PFSK-1 (cell line): Measurements from ENCODE around the gene CYB5D1.

Source experiments
- POLR2AphosphoS5 ChIP-seq: IDR thresholded peaks from 2 replicates; pipeline ENCODE4 v1.6.1; 2012; ENCODE audit warnings: low read depth, mild to moderate bottlenecking, control low read depth, low read length, moderate library complexity
- REST ChIP-seq, 2 experiments: IDR thresholded peaks; 2 replicates each; pipeline versions ENCODE4 v1.6.1 to v1.8.0; 2011 to 2012; ENCODE audit warnings: low read depth in 2 of 2, low read length in 2 of 2, control low read depth in 1 of 2, inconsistent platforms in 1 of 2, mild to moderate bottlenecking in 1 of 2, moderate library complexity in 1 of 2; ENCODE audit not compliant: insufficient read depth in 1 of 2

GRCh38 chr17:7822126-7822525, 35.7 kb upstream of the CYB5D1 start:
- no peak for TF ChIP-seq REST (IDR thresholded peaks at IDR 0.05; ENCODE audit: insufficient read depth in 1 of 2, low read depth in 2 of 2, low read length in 2 of 2)
- no peak for TF ChIP-seq POLR2AphosphoS5
